ENCODE results near the gene RCOR1. TPM values are rescaled to one million over a fixed set of nuclear protein-coding genes. Genes with fewer than 3 reads are reported as not detected.
A peak's percentile ranks its signal among the peaks of the same experiment; 100 is the strongest.

The RCOR1 gene
- total and polyA plus RNA-seq, 2 of the 8 experiments (the other 6 are each of a cell fraction or from before 2014, with no cell fraction given): 12.3 to 26.3 TPM

- ChIA-PET CTCF (ENCODE audit: partially characterized antibody) (interaction anchor here (0.7 to 1.5 kb wide), 5 partner anchors 12 to 103 kb away, joined by 3 to 4 read pairs (median 3); no protein-coding TSS in a partner anchor), POLR2A (ENCODE audit: partially characterized antibody) (interaction anchor here (0.5 kb wide), 1 partner anchor 35 kb away, joined by 3 read pairs; no protein-coding TSS in a partner anchor)
- FAIRE-seq (no peak), DNase-seq (ENCODE audit: low read depth in 1 of 2, low spot score in 2 of 2) (no peak)
- H3K9ac ChIP-seq (replicated peaks in 1 of 4; ENCODE audit: extremely low read depth in 1 of 4, low read depth in 3 of 4, low read length in 3 of 4): no peak overlapping the region
- H3K36me3 ChIP-seq (ENCODE audit: control insufficient read depth in 2 of 4, insufficient read depth in 4 of 4, low read length in 3 of 4): no peaks in the 10 kb centered on the region
- no peak overlapping the region for H3K27ac ChIP-seq (ENCODE audit: low read depth, low read length)
- WGBS, 2 experiments (ENCODE audit: extremely low coverage in 1 of 2, insufficient coverage in 1 of 2, insufficient read length in 1 of 2, insufficient replicate concordance in 2 of 2, low coverage in 1 of 2, low lambda C conversion rate in 2 of 2, missing lambda C conversion rate in 1 of 2): 91% methylated on average over 18 of the region's 18 CpGs; no CpG with 5 or more reads in 1 of the 2 experiments
- no peak overlapping the region for H3K56ac ChIP-seq (replicated peaks; ENCODE audit: insufficient read length, low read depth, low read length)
- no peak overlapping the region for H3K14ac ChIP-seq (ENCODE audit: insufficient read length)
- peak overlapping the region; percentile 3; the same call in 1 of the 2 replicates for H2BK5ac ChIP-seq (ENCODE audit: low read depth, low read length)
- no peak overlapping the region for H2BK15ac ChIP-seq (ENCODE audit: low read length)
- no peak overlapping the region for H2BK120ac ChIP-seq (replicated peaks; ENCODE audit: low read depth, low read length)
- peaks cover 0 to 4% of the 10 kb centered on the region in 2 experiments; a peak in 3 of 4 replicates for H3K9me3 ChIP-seq (ENCODE audit: insufficient read depth in 2 of 2, low read depth in 1 of 2, low read length in 1 of 2)
- H2BK20ac ChIP-seq (ENCODE audit: low read length): no peak overlapping the region
- no peak overlapping the region for H4K5ac ChIP-seq (ENCODE audit: insufficient read length, low read depth, low read length)
- H4K20me1 ChIP-seq (replicated peaks in 1 of 2; ENCODE audit: control insufficient read depth in 1 of 2, insufficient read depth in 2 of 2, low read length in 2 of 2): peaks cover 0 to 3% of the 10 kb centered on the region in 2 experiments
- no peaks in the 10 kb centered on the region for H3K79me2 ChIP-seq (ENCODE audit: control insufficient read depth in 1 of 2, insufficient read depth in 2 of 2, low read length in 2 of 2)
- H3K23ac ChIP-seq (ENCODE audit: insufficient read length): no peak overlapping the region
- H3K79me1 ChIP-seq (ENCODE audit: low read depth, low read length): 0 out of 2 replicates have a peak, but pooled peaks cover 2% of the 10 kb centered on the region
- H3K23me2 ChIP-seq (ENCODE audit: low read depth, low read length): no peaks in the 10 kb centered on the region
- no peak overlapping the region for H4K8ac ChIP-seq (ENCODE audit: extremely low read depth, insufficient read depth, low read length)
- no peak overlapping the region for H2AK5ac ChIP-seq (ENCODE audit: low read depth, low read length)
- no peak overlapping the region for H2BK12ac ChIP-seq (ENCODE audit: low read depth, low read length)
- H2AFZ ChIP-seq (ENCODE audit: low read length): no peak overlapping the region
- no peaks in the 10 kb centered on the region for H3K4me1 ChIP-seq (replicated peaks in 1 of 4; ENCODE audit: control insufficient read depth in 3 of 4, insufficient read depth in 4 of 4, low read length in 3 of 4)
- no peak overlapping the region for H3K18ac ChIP-seq (ENCODE audit: extremely low read depth, low read length)
- H3K4me3 ChIP-seq (ENCODE audit: extremely low read depth in 1 of 4, insufficient read depth in 2 of 4, low read depth in 3 of 4, low read length in 4 of 4): no peak overlapping the region
- no peak overlapping the region for H3K4me2 ChIP-seq (ENCODE audit: insufficient read depth in 1 of 2, low read depth in 2 of 2, low read length in 2 of 2)
- H3K27me3 ChIP-seq (replicated peaks in 1 of 4; ENCODE audit: control insufficient read depth in 3 of 4, extremely low read depth in 1 of 4, insufficient read depth in 3 of 4, low read length in 3 of 4): no peaks in the 10 kb centered on the region
- H3K4ac ChIP-seq (replicated peaks; ENCODE audit: insufficient read length, low read depth, low read length): no peak overlapping the region
- no peak overlapping the region for H4K91ac ChIP-seq (replicated peaks; ENCODE audit: insufficient read length, low read length)
- TF ChIP-seq SP2 (IDR thresholded peaks at IDR 0.05; ENCODE audit: low read length): no peak
- no peak for TF ChIP-seq POU5F1 (IDR thresholded peaks at IDR 0.05; ENCODE audit: low read depth, low read length)
- TF ChIP-seq FOSL1 (IDR thresholded peaks at IDR 0.05; ENCODE audit: insufficient read depth, low read depth, low read length): no peak
- no peak for TF ChIP-seq KDM4A (IDR thresholded peaks at IDR 0.05; ENCODE audit: low read depth, low read length, severe bottlenecking)
- no peak for TF ChIP-seq SAP30 (IDR thresholded peaks at IDR 0.05; ENCODE audit: insufficient read depth, insufficient replicate concordance, low read length)
- TF ChIP-seq POLR2A (IDR thresholded peaks at IDR 0.05; ENCODE audit: control extremely low read depth in 1 of 2, low read depth in 2 of 2, low read length in 2 of 2): no peak
- no peak for TF ChIP-seq SUZ12 (IDR thresholded peaks at IDR 0.05; ENCODE audit: low read length)
- no peak for TF ChIP-seq CBX5 (IDR thresholded peaks at IDR 0.05; ENCODE audit: low read depth, low read length)
- no peak for TF ChIP-seq KDM1A (IDR thresholded peaks at IDR 0.05; ENCODE audit: borderline replicate concordance, low read length)
- no peak for TF ChIP-seq TBP (IDR thresholded peaks at IDR 0.05; ENCODE audit: low read depth, low read length)
- no peak for TF ChIP-seq TEAD4 (IDR thresholded peaks at IDR 0.05; ENCODE audit: low read depth, low read length)
- no peak for TF ChIP-seq MAFK (IDR thresholded peaks at IDR 0.05; ENCODE audit: low read depth, low read length)
Observed at GRCh38 chr14:102737402-102738372, 145.2 kb downstream of the RCOR1 start.
